ENCODE measurements around the gene KDSR.
A peak's percentile ranks its signal among the peaks of the same experiment; 100 is the strongest.

Gene KDSR

GRCh38 chr18:63306819-63307550 is 60.0 kb downstream of the KDSR start:
- DNase-seq (ENCODE audit: low read depth in 2 of 2) = no peak

- no peak for DNase-seq (ENCODE audit: low read depth in 2 of 2)
Measured at GRCh38 chr18:63306249-63306648, 60.8 kb downstream of the KDSR start.

- no peak for DNase-seq (ENCODE audit: low read depth in 2 of 2)
Measured at GRCh38 chr18:63303547-63303946, 63.5 kb downstream of the KDSR start.

- no peak for DNase-seq (ENCODE audit: low read depth in 2 of 2)
Measured at GRCh38 chr18:63302636-63303405, 64.2 kb downstream of the KDSR start.

GRCh38 chr18:63302220-63302619 is 64.8 kb downstream of the KDSR start:
- DNase-seq (ENCODE audit: low read depth in 2 of 2) = no peak

- DNase-seq (ENCODE audit: low read depth in 2 of 2) = no peak
Measured at GRCh38 chr18:63301434-63301833, 65.6 kb downstream of the KDSR start.

- no peak for DNase-seq (ENCODE audit: low read depth in 2 of 2)
Measured at GRCh38 chr18:63299837-63300745, 66.9 kb downstream of the KDSR start.

GRCh38 chr18:63298400-63299365 is 68.3 kb downstream of the KDSR start:
- no peak for DNase-seq (ENCODE audit: low read depth in 2 of 2)

GRCh38 chr18:63297687-63298399 is 69.2 kb downstream of the KDSR start:
- no peak for DNase-seq (ENCODE audit: low read depth in 2 of 2)

- DNase-seq (ENCODE audit: low read depth in 2 of 2) = no peak
Measured at GRCh38 chr18:63293935-63294334, 73.1 kb downstream of the KDSR start.

GRCh38 chr18:63292831-63293683 is 73.9 kb downstream of the KDSR start:
- DNase-seq (ENCODE audit: low read depth in 2 of 2) = no peak

GRCh38 chr18:63291278-63291677 is 75.7 kb downstream of the KDSR start:
- DNase-seq (ENCODE audit: low read depth in 2 of 2) = no peak

- peak; percentile 15 to 27 for DNase-seq (ENCODE audit: low read depth in 2 of 2)
Measured at GRCh38 chr18:63290821-63291200, 76.2 kb downstream of the KDSR start.

- DNase-seq (ENCODE audit: low read depth in 2 of 2) = no peak
Measured at GRCh38 chr18:63290166-63290820, 76.7 kb downstream of the KDSR start.

- DNase-seq (ENCODE audit: low read depth in 2 of 2) = no peak
Measured at GRCh38 chr18:63288311-63288710, 78.7 kb downstream of the KDSR start.

- DNase-seq (ENCODE audit: low read depth in 2 of 2) = no peak
Measured at GRCh38 chr18:63287691-63288220, 79.2 kb downstream of the KDSR start.

- no peak for DNase-seq (ENCODE audit: low read depth in 2 of 2)
Measured at GRCh38 chr18:63286926-63287325, 80.1 kb downstream of the KDSR start.

GRCh38 chr18:63284827-63285733 is 81.9 kb downstream of the KDSR start:
- DNase-seq (ENCODE audit: low read depth in 2 of 2) = no peak
